ENCODE results near the gene BMP7.

The BMP7 gene

DNA sequence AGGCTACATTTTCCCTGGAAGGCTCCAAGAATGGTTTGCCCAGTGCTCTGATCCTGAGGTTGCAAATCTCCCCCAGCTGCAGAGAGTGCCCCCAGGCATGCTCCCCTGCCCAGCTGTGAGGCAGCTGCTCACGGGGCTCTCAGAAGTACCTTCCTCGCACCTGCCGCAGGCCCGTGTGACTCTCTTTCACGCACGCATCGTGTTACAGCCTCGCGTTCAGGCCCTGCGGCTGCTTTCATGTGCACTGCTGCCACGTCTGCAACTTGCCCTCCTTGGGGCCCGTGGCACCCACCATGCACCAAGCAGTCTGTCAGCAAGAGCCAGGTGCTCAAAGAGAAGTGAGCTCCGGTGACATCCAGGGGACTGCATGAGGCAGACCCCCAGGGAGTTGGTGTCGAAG is 34.6 kb upstream of the BMP7 start:
- Histone ChIP-seq H3K27ac (ENCODE audit: low read length) (no peak overlapping the region), H3K36me3 (ENCODE audit: control insufficient read depth in 1 of 2, insufficient read depth in 2 of 2, low read length in 2 of 2) (no peaks in the 10 kb centered on the region)

GRCh38 chr20:57298457-57298856 is 32.0 kb upstream of the BMP7 start:
- H3K27ac ChIP-seq (ENCODE audit: low read length) = no peak overlapping the region
- no peak overlapping the region for H3K4me3 ChIP-seq (ENCODE audit: low read depth in 1 of 2, low read length in 2 of 2)

More for the DNA sequence above, 34.6 kb upstream of the BMP7 start:
- H3K4me3 ChIP-seq (ENCODE audit: low read depth in 1 of 2, low read length in 2 of 2) = no peak overlapping the region
- no peaks in the 10 kb centered on the region for H3K4me1 ChIP-seq (ENCODE audit: control insufficient read depth in 1 of 2, insufficient read depth in 2 of 2, low read length in 2 of 2)
- H3K27me3 ChIP-seq (ENCODE audit: low read depth, low read length) = no peaks in the 10 kb centered on the region
- peaks cover 0 to 2% of the 10 kb centered on the region in 2 donors for H3K9me3 ChIP-seq (ENCODE audit: control insufficient read depth in 1 of 2, low read length in 2 of 2)

DNA sequence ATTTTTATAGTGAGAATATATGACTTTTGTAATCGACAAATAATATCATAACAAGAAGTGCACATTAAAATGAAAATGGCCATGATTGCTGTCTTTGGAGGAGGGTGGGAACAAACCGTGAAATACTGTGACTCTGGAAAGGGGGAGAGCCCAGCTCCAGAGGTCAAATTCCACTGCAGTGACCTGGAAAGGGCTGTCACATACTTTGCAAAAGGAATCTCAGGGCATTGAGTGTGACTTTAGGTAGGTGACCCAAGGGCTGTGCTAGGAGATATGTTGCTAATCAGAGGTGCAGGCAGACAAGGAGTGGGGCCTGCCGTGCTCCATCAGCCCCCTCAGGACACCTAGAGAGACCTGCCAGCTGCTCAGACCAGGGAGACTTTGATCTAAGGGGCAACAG is 28.1 kb upstream of the BMP7 start:
- Histone ChIP-seq H3K27ac (ENCODE audit: low read length) (no peak overlapping the region), H3K27me3 (ENCODE audit: low read depth, low read length) (no peaks in the 10 kb centered on the region), H3K4me1 (ENCODE audit: control insufficient read depth in 1 of 2, insufficient read depth in 2 of 2, low read length in 2 of 2) (no peaks in the 10 kb centered on the region), H3K9me3 (ENCODE audit: control insufficient read depth in 1 of 2, low read length in 2 of 2) (no peaks in the 10 kb centered on the region), H3K4me3 (ENCODE audit: low read depth in 1 of 2, low read length in 2 of 2) (no peak overlapping the region), H3K36me3 (ENCODE audit: control insufficient read depth in 1 of 2, insufficient read depth in 2 of 2, low read length in 2 of 2) (no peaks in the 10 kb centered on the region)

More at GRCh38 chr20:57298457-57298856, 32.0 kb upstream of the BMP7 start:
- H3K36me3 ChIP-seq (ENCODE audit: control insufficient read depth in 1 of 2, insufficient read depth in 2 of 2, low read length in 2 of 2) = no peaks in the 10 kb centered on the region
- H3K9me3 ChIP-seq (ENCODE audit: control insufficient read depth in 1 of 2, low read length in 2 of 2) = peaks cover 0 to 2% of the 10 kb centered on the region in 2 donors
- H3K4me1 ChIP-seq (ENCODE audit: control insufficient read depth in 1 of 2, insufficient read depth in 2 of 2, low read length in 2 of 2) = no peaks in the 10 kb centered on the region
- H3K27me3 ChIP-seq (ENCODE audit: low read depth, low read length) = no peaks in the 10 kb centered on the region

DNA sequence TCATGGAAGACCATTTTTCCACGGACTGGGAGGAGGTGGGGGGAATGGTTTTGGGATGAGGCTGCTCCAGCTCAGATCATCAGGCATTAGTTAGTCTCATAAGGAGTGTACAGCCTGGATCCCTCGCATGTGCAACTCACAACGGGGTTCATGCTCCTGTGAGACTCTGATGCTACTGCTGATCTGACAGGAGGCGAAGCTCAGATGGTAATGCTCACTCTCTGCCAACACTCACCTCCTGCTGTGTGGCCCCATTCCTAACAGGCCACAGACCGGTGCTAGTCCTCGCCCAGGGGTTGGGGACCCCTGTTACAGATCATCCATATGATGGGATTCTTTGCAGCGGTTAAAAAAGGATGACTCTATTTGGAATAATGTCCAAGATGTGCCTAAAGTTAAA is 27.6 kb upstream of the BMP7 start:
- no peaks in the 10 kb centered on the region for H3K27me3 ChIP-seq (ENCODE audit: low read depth, low read length)
- H3K36me3 ChIP-seq (ENCODE audit: control insufficient read depth in 1 of 2, insufficient read depth in 2 of 2, low read length in 2 of 2) = no peaks in the 10 kb centered on the region

DNA sequence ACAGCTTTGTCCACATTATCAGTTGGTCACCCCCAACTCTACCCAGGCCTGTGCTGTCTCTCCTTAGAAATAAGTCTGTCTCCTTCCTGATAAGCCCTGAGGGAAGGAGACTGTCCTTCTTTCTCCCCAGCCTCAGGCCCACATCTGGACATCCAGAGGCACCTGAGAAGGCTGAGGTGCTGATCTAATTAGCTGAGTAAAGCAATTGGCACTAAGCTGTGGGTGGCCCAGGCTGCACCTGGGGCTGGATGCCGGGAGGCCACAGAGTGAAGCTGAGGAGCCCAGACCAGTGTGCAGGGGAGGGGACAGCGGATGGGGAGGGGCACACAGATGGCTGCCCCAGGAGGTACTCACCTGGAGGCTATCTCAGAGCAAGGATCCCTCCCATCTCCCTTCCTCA is 26.2 kb upstream of the BMP7 start:
- H3K4me3 ChIP-seq (ENCODE audit: low read depth in 1 of 2, low read length in 2 of 2) = no peak overlapping the region
- no peaks in the 10 kb centered on the region for H3K9me3 ChIP-seq (ENCODE audit: control insufficient read depth in 1 of 2, low read length in 2 of 2)
- no peaks in the 10 kb centered on the region for H3K36me3 ChIP-seq (ENCODE audit: control insufficient read depth in 1 of 2, insufficient read depth in 2 of 2, low read length in 2 of 2)
- H3K27ac ChIP-seq (ENCODE audit: low read length) = no peak overlapping the region
- H3K27me3 ChIP-seq (ENCODE audit: low read depth, low read length) = no peaks in the 10 kb centered on the region
- peaks cover 0 to 17% of the 10 kb centered on the region in 2 donors for H3K4me1 ChIP-seq (ENCODE audit: control insufficient read depth in 1 of 2, insufficient read depth in 2 of 2, low read length in 2 of 2)

More for the DNA sequence above, 27.6 kb upstream of the BMP7 start:
- Histone ChIP-seq H3K4me1 (ENCODE audit: control insufficient read depth in 1 of 2, insufficient read depth in 2 of 2, low read length in 2 of 2) (peaks cover 0 to 4% of the 10 kb centered on the region in 2 donors), H3K9me3 (ENCODE audit: control insufficient read depth in 1 of 2, low read length in 2 of 2) (no peaks in the 10 kb centered on the region), H3K4me3 (ENCODE audit: low read depth in 1 of 2, low read length in 2 of 2) (no peak overlapping the region), H3K27ac (ENCODE audit: low read length) (no peak overlapping the region)

- Histone ChIP-seq H3K27me3 (ENCODE audit: low read depth, low read length) (no peaks in the 10 kb centered on the region), H3K27ac (ENCODE audit: low read length) (no peak overlapping the region), H3K4me3 (ENCODE audit: low read depth in 1 of 2, low read length in 2 of 2) (no peak overlapping the region), H3K9me3 (ENCODE audit: control insufficient read depth in 1 of 2, low read length in 2 of 2) (no peaks in the 10 kb centered on the region), H3K4me1 (ENCODE audit: control insufficient read depth in 1 of 2, insufficient read depth in 2 of 2, low read length in 2 of 2) (peaks cover 0 to 18% of the 10 kb centered on the region in 2 donors), H3K36me3 (ENCODE audit: control insufficient read depth in 1 of 2, insufficient read depth in 2 of 2, low read length in 2 of 2) (no peaks in the 10 kb centered on the region)
Observed at GRCh38 chr20:57291694-57292093, 25.3 kb upstream of the BMP7 start.

- Histone ChIP-seq H3K9me3 (ENCODE audit: control insufficient read depth in 1 of 2, low read length in 2 of 2) (no peaks in the 10 kb centered on the region), H3K27me3 (ENCODE audit: low read depth, low read length) (no peaks in the 10 kb centered on the region), H3K27ac (ENCODE audit: low read length) (no peak overlapping the region), H3K36me3 (ENCODE audit: control insufficient read depth in 1 of 2, insufficient read depth in 2 of 2, low read length in 2 of 2) (no peaks in the 10 kb centered on the region), H3K4me3 (ENCODE audit: low read depth in 1 of 2, low read length in 2 of 2) (no peak overlapping the region), H3K4me1 (ENCODE audit: control insufficient read depth in 1 of 2, insufficient read depth in 2 of 2, low read length in 2 of 2) (peaks cover 0 to 18% of the 10 kb centered on the region in 2 donors)
Observed at GRCh38 chr20:57291003-57291402, 24.6 kb upstream of the BMP7 start.

GRCh38 chr20:57290178-57290484 is 23.7 kb upstream of the BMP7 start:
- Histone ChIP-seq H3K27ac (ENCODE audit: low read length) (no peak overlapping the region), H3K4me3 (ENCODE audit: low read depth in 1 of 2, low read length in 2 of 2) (no peak overlapping the region), H3K27me3 (ENCODE audit: low read depth, low read length) (no peaks in the 10 kb centered on the region), H3K9me3 (ENCODE audit: control insufficient read depth in 1 of 2, low read length in 2 of 2) (no peaks in the 10 kb centered on the region), H3K36me3 (ENCODE audit: control insufficient read depth in 1 of 2, insufficient read depth in 2 of 2, low read length in 2 of 2) (no peaks in the 10 kb centered on the region), H3K4me1 (ENCODE audit: control insufficient read depth in 1 of 2, insufficient read depth in 2 of 2, low read length in 2 of 2) (peaks cover 0 to 18% of the 10 kb centered on the region in 2 donors)

GRCh38 chr20:57289391-57290177 is 23.1 kb upstream of the BMP7 start:
- Histone ChIP-seq H3K36me3 (ENCODE audit: control insufficient read depth in 1 of 2, insufficient read depth in 2 of 2, low read length in 2 of 2) (no peaks in the 10 kb centered on the region), H3K4me1 (ENCODE audit: control insufficient read depth in 1 of 2, insufficient read depth in 2 of 2, low read length in 2 of 2) (peaks cover 0 to 18% of the 10 kb centered on the region in 2 donors), H3K9me3 (ENCODE audit: control insufficient read depth in 1 of 2, low read length in 2 of 2) (no peaks in the 10 kb centered on the region), H3K27me3 (ENCODE audit: low read depth, low read length) (no peaks in the 10 kb centered on the region), H3K4me3 (ENCODE audit: low read depth in 1 of 2, low read length in 2 of 2) (no peak overlapping the region), H3K27ac (ENCODE audit: low read length) (no peak overlapping the region)

GRCh38 chr20:57288651-57289277 is 22.3 kb upstream of the BMP7 start:
- no peaks in the 10 kb centered on the region for H3K27me3 ChIP-seq (ENCODE audit: low read depth, low read length)
- H3K4me3 ChIP-seq (ENCODE audit: low read depth in 1 of 2, low read length in 2 of 2) = no peak overlapping the region
- no peak overlapping the region for H3K27ac ChIP-seq (ENCODE audit: low read length)
- H3K36me3 ChIP-seq (ENCODE audit: control insufficient read depth in 1 of 2, insufficient read depth in 2 of 2, low read length in 2 of 2) = no peaks in the 10 kb centered on the region
- no peaks in the 10 kb centered on the region for H3K9me3 ChIP-seq (ENCODE audit: control insufficient read depth in 1 of 2, low read length in 2 of 2)
- H3K4me1 ChIP-seq (ENCODE audit: control insufficient read depth in 1 of 2, insufficient read depth in 2 of 2, low read length in 2 of 2) = peaks cover 0 to 18% of the 10 kb centered on the region in 2 donors

DNA sequence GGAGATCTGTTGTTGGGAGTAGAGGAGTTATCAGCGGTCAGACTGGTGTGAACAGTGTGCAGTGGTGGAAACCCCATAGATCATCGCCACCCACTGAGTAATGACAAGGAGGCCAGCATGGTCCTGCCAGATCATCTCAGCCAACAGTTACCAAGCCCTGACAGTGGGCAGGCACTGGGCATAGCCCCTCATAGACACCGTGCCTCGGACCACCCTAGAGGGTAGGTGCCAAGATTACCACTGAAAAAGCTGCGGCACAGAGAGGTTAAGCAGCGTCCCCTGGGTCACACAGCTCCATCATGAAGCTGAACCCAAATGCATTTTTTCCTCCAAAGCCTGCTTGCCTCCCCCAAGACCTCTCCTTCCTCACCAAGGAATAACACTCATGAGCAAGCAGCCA is 21.5 kb upstream of the BMP7 start:
- H3K36me3 ChIP-seq (ENCODE audit: control insufficient read depth in 1 of 2, insufficient read depth in 2 of 2, low read length in 2 of 2) = no peaks in the 10 kb centered on the region
- H3K27me3 ChIP-seq (ENCODE audit: low read depth, low read length) = no peaks in the 10 kb centered on the region
- H3K27ac ChIP-seq (ENCODE audit: low read length) = no peak overlapping the region
- H3K9me3 ChIP-seq (ENCODE audit: control insufficient read depth in 1 of 2, low read length in 2 of 2) = no peaks in the 10 kb centered on the region
- H3K4me1 ChIP-seq (ENCODE audit: control insufficient read depth in 1 of 2, insufficient read depth in 2 of 2, low read length in 2 of 2) = peaks cover 0 to 18% of the 10 kb centered on the region in 2 donors
- H3K4me3 ChIP-seq (ENCODE audit: low read depth in 1 of 2, low read length in 2 of 2) = no peak overlapping the region

Measured in muscle layer of duodenum (tissue), 2 donors.